Neural progenitor cell (in vitro differentiated cells): ENCODE data around the gene TNIK. TPM values are rescaled to one million over a fixed set of nuclear protein-coding genes. Genes with fewer than 3 reads are reported as not detected.
A peak's percentile ranks its signal among the peaks of the same experiment; 100 is the strongest.

Experiments
- DNase-seq: peaks from one replicate; pipeline ENCODE4 v3.0.0-alpha.2; 2016; ENCODE audit warnings: low spot score
- H2AFZ ChIP-seq: fragments of 200-600 bp; sonication (generic); replicated peaks from 2 replicates; pipeline ENCODE4 v1.6.1; 2016; ENCODE audit warnings: antibody characterized with exemption
- H3F3A ChIP-seq: fragments of 200-600 bp; sonication (generic); 2 replicates; pipeline ENCODE4 v1.6.1; 2016; ENCODE audit warnings: antibody characterized with exemption, low read depth
- H3K27ac ChIP-seq: fragments of 200-600 bp; sonication (generic); 2 replicates; pipeline ENCODE4 v1.5.1; 2016; ENCODE audit warnings: mild to moderate bottlenecking
- H3K27me3 ChIP-seq: fragments of 200-600 bp; sonication (generic); 2 replicates; pipeline ENCODE4 v1.6.1; 2016; ENCODE audit warnings: mild to moderate bottlenecking, moderate library complexity
- H3K36me3 ChIP-seq: fragments of 200-600 bp; sonication (generic); 2 replicates; pipeline ENCODE4 v1.5.1; 2016
- H3K4me1 ChIP-seq: fragments of 200-600 bp; sonication (generic); 2 replicates; pipeline ENCODE4 v1.6.1; 2016; ENCODE audit warnings: mixed run types
- H3K4me2 ChIP-seq: fragments of 200-600 bp; sonication (generic); 2 replicates; pipeline ENCODE4 v1.6.1; 2016
- H3K4me3 ChIP-seq: fragments of 200-600 bp; sonication (generic); 2 replicates; pipeline ENCODE4 v1.5.1; 2016
- H3K79me2 ChIP-seq: fragments of 200-600 bp; sonication (generic); 2 replicates; pipeline ENCODE4 v1.6.1; 2016; ENCODE audit warnings: low read depth
- H3K9ac ChIP-seq: fragments of 200-600 bp; sonication (generic); 2 replicates; pipeline ENCODE4 v1.6.1; 2016
- H3K9me3 ChIP-seq: fragments of 200-600 bp; sonication (generic); 2 replicates; pipeline ENCODE4 v1.5.1; 2016; ENCODE audit warnings: low read depth
- H4K20me1 ChIP-seq: fragments of 200-600 bp; sonication (generic); 2 replicates; pipeline ENCODE4 v1.6.1; 2016; ENCODE audit warnings: low read depth
- H3K27ac Mint-ChIP-seq: 3 replicates; pipeline ENCODE4 v1.8.0; 2021; ENCODE audit warnings: mixed read lengths
- H3K27me3 Mint-ChIP-seq: 2 replicates; pipeline ENCODE4 v1.8.0; 2022; ENCODE audit warnings: low read depth, mild to moderate bottlenecking, inconsistent platforms, moderate library complexity, mixed read lengths; ENCODE audit not compliant: insufficient read depth
- H3K36me3 Mint-ChIP-seq: 3 replicates; pipeline ENCODE4 v1.8.0; 2021; ENCODE audit warnings: mixed read lengths
- H3K4me1 Mint-ChIP-seq: 3 replicates; pipeline ENCODE4 v1.8.0; 2021; ENCODE audit warnings: mixed read lengths
- H3K4me3 Mint-ChIP-seq: 3 replicates; pipeline ENCODE4 v1.8.0; 2021; ENCODE audit warnings: mild to moderate bottlenecking, moderate library complexity, mixed read lengths
- H3K9me3 Mint-ChIP-seq: 3 replicates; pipeline ENCODE4 v1.8.0; 2020; ENCODE audit warnings: mixed read lengths
- EZH2 ChIP-seq: fragments of 200-600 bp; sonication (generic); IDR thresholded peaks from 2 replicates; pipeline ENCODE4 v1.6.1; 2017; ENCODE audit warnings: antibody characterized with exemption, mild to moderate bottlenecking, moderate library complexity
- EZH2phosphoT487 ChIP-seq: fragments of 200-600 bp; sonication (generic); IDR thresholded peaks from 2 replicates; pipeline ENCODE4 v1.6.1; 2017; ENCODE audit warnings: antibody characterized with exemption
- total RNA-seq: library from RNA; depleted of rRNA; stranded (reverse); fragments of >200 nt; gene quantifications from 2 replicates; pipeline ENCODE4 v1.2.3, GENCODE V29; 2015; ENCODE audit warnings: low replicate concordance
- TF ChIP-seq, protein P1 (sequence below): fragments of 200-600 bp; sonication (generic); IDR thresholded peaks from 2 replicates; pipeline ENCODE4 v1.5.1; 2017; ENCODE audit warnings: antibody characterized with exemption, mild to moderate bottlenecking

TNIK gene
- total RNA-seq, 1 donor from 2014 or later: 3.0 TPM

GRCh38 chr3:171103185-171103584 lies 357.0 kb downstream of the TNIK start:
- H3K9me3 Mint-ChIP-seq: no peaks in the 10 kb centered on the region
- H3K27me3 Mint-ChIP-seq: no peaks in the 10 kb centered on the region
- no peak overlapping the region for H3K4me3 Mint-ChIP-seq
- no peak overlapping the region for H3K27ac ChIP-seq
- no peak for TF ChIP-seq EZH2
- no peaks in the 10 kb centered on the region for H3K79me2 ChIP-seq
- no peaks in the 10 kb centered on the region for H3K36me3 ChIP-seq
- H3K9me3 ChIP-seq: no peaks in the 10 kb centered on the region
- no peak for DNase-seq
- no peaks in the 10 kb centered on the region for H3K27me3 ChIP-seq
- H4K20me1 ChIP-seq: no peaks in the 10 kb centered on the region
- H3K4me1 ChIP-seq: no peaks in the 10 kb centered on the region
- no peaks in the 10 kb centered on the region for H3F3A ChIP-seq
- H3K27ac Mint-ChIP-seq: no peak overlapping the region
- H3K9ac ChIP-seq: no peak overlapping the region
- H3K4me3 ChIP-seq: no peak overlapping the region
- H2AFZ ChIP-seq: no peak overlapping the region
- no peak overlapping the region for H3K4me2 ChIP-seq
- no peaks in the 10 kb centered on the region for H3K4me1 Mint-ChIP-seq
- H3K36me3 Mint-ChIP-seq: peaks cover 23% of the 10 kb centered on the region

GRCh38 chr3:171101982-171102641 lies 358.1 kb downstream of the TNIK start:
- H3K4me1 ChIP-seq: no peaks in the 10 kb centered on the region
- H3K27me3 Mint-ChIP-seq: no peaks in the 10 kb centered on the region
- peaks cover under 1% of the 10 kb centered on the region for H3K9me3 Mint-ChIP-seq
- H3K27me3 ChIP-seq: no peaks in the 10 kb centered on the region
- no peak overlapping the region for H3K4me2 ChIP-seq
- no peak overlapping the region for H3K9ac ChIP-seq
- H3K27ac ChIP-seq: no peak overlapping the region
- no peak overlapping the region for H3K27ac Mint-ChIP-seq
- DNase-seq: no peak
- no peak overlapping the region for H2AFZ ChIP-seq
- H3K36me3 Mint-ChIP-seq: peaks cover 24% of the 10 kb centered on the region
- H3K36me3 ChIP-seq: no peaks in the 10 kb centered on the region
- no peaks in the 10 kb centered on the region for H3K9me3 ChIP-seq
- no peaks in the 10 kb centered on the region for H3K79me2 ChIP-seq
- TF ChIP-seq, protein P1, sequence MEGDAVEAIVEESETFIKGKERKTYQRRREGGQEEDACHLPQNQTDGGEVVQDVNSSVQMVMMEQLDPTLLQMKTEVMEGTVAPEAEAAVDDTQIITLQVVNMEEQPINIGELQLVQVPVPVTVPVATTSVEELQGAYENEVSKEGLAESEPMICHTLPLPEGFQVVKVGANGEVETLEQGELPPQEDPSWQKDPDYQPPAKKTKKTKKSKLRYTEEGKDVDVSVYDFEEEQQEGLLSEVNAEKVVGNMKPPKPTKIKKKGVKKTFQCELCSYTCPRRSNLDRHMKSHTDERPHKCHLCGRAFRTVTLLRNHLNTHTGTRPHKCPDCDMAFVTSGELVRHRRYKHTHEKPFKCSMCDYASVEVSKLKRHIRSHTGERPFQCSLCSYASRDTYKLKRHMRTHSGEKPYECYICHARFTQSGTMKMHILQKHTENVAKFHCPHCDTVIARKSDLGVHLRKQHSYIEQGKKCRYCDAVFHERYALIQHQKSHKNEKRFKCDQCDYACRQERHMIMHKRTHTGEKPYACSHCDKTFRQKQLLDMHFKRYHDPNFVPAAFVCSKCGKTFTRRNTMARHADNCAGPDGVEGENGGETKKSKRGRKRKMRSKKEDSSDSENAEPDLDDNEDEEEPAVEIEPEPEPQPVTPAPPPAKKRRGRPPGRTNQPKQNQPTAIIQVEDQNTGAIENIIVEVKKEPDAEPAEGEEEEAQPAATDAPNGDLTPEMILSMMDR: no peak
- TF ChIP-seq EZH2 (no peak), EZH2phosphoT487 (no peak)
- no peaks in the 10 kb centered on the region for H3F3A ChIP-seq
- no peak overlapping the region for H3K4me3 Mint-ChIP-seq
- no peaks in the 10 kb centered on the region for H3K4me1 Mint-ChIP-seq
- no peaks in the 10 kb centered on the region for H4K20me1 ChIP-seq
- no peak overlapping the region for H3K4me3 ChIP-seq

GRCh38 chr3:171099911-171100310 lies 360.3 kb downstream of the TNIK start:
- Histone ChIP-seq H4K20me1 (no peaks in the 10 kb centered on the region), H2AFZ (no peak overlapping the region), H3K9ac (no peak overlapping the region), H3K4me3 (no peak overlapping the region), H3F3A (no peaks in the 10 kb centered on the region), H3K4me2 (no peak overlapping the region), H3K4me1 (no peaks in the 10 kb centered on the region), H3K27me3 (no peaks in the 10 kb centered on the region), H3K27ac (no peak overlapping the region), H3K79me2 (no peaks in the 10 kb centered on the region), H3K9me3 (no peaks in the 10 kb centered on the region), H3K36me3 (no peaks in the 10 kb centered on the region)
- H3K4me1 Mint-ChIP-seq: no peaks in the 10 kb centered on the region
- DNase-seq: no peak
- H3K27me3 Mint-ChIP-seq: no peaks in the 10 kb centered on the region
- TF ChIP-seq EZH2phosphoT487 (no peak), EZH2 (no peak)
- TF ChIP-seq, protein P1: no peak
- H3K36me3 Mint-ChIP-seq: peaks cover 26% of the 10 kb centered on the region
- H3K27ac Mint-ChIP-seq: no peak overlapping the region
- no peak overlapping the region for H3K4me3 Mint-ChIP-seq
- H3K9me3 Mint-ChIP-seq: peaks cover 2% of the 10 kb centered on the region

GRCh38 chr3:171095063-171095462 lies 365.1 kb downstream of the TNIK start:
- TF ChIP-seq EZH2 (no peak), EZH2phosphoT487 (no peak)
- TF ChIP-seq, protein P1: no peak
- H3K4me1 Mint-ChIP-seq: no peaks in the 10 kb centered on the region
- H2AFZ ChIP-seq: no peak overlapping the region
- H3K9ac ChIP-seq: no peak overlapping the region
- no peaks in the 10 kb centered on the region for H3K36me3 ChIP-seq
- no peaks in the 10 kb centered on the region for H4K20me1 ChIP-seq
- H3K4me3 Mint-ChIP-seq: no peak overlapping the region
- peak; percentile 22 for DNase-seq
- H3F3A ChIP-seq: no peaks in the 10 kb centered on the region
- no peaks in the 10 kb centered on the region for H3K27me3 ChIP-seq
- no peaks in the 10 kb centered on the region for H3K4me1 ChIP-seq
- no peak overlapping the region for H3K4me2 ChIP-seq
- H3K79me2 ChIP-seq: no peaks in the 10 kb centered on the region
- peaks cover 2% of the 10 kb centered on the region for H3K9me3 Mint-ChIP-seq
- no peaks in the 10 kb centered on the region for H3K9me3 ChIP-seq
- H3K27me3 Mint-ChIP-seq: no peaks in the 10 kb centered on the region
- H3K4me3 ChIP-seq: no peak overlapping the region
- H3K36me3 Mint-ChIP-seq: peaks cover 30% of the 10 kb centered on the region
- H3K27ac ChIP-seq: no peak overlapping the region
- no peak overlapping the region for H3K27ac Mint-ChIP-seq
